T-helper 2 cell treated with Interferon-gamma antibody and Interleukin-4, amounts not matched to agents 5 μg/mL and 100 μg/mL, for 36 hours (primary cell): ENCODE data around the gene ZNF789.

ENCODE experiments used
- DNase-seq: peaks from one replicate; pipeline ENCODE4 v3.0.0; 2021; ENCODE audit warnings: low spot score
- H3K27ac Mint-ChIP-seq: one replicate; pipeline ENCODE4 v1.8.0; 2021; ENCODE audit warnings: mild to moderate bottlenecking, mixed read lengths
- H3K27me3 Mint-ChIP-seq: one replicate; pipeline ENCODE4 v1.8.0; 2021; ENCODE audit warnings: low read depth, mixed read lengths
- H3K36me3 Mint-ChIP-seq: one replicate; pipeline ENCODE4 v1.8.0; 2021; ENCODE audit warnings: low read depth, mixed read lengths
- H3K4me1 Mint-ChIP-seq: one replicate; pipeline ENCODE4 v1.8.0; 2021; ENCODE audit warnings: low read depth, mixed read lengths
- H3K4me3 Mint-ChIP-seq: one replicate; pipeline ENCODE4 v1.8.0; 2022; ENCODE audit warnings: mild to moderate bottlenecking, moderate library complexity, mixed read lengths
- H3K9me3 Mint-ChIP-seq: one replicate; pipeline ENCODE4 v1.8.0; 2021; ENCODE audit warnings: mixed read lengths

Gene ZNF789

GRCh38 chr7:99449326-99449725 is 23.4 kb upstream of the ZNF789 start:
- Mint-ChIP-seq H3K27ac (no peak overlapping the region), H3K4me3 (no peak overlapping the region), H3K36me3 (peaks cover 46% of the 10 kb centered on the region), H3K9me3 (no peaks in the 10 kb centered on the region), H3K4me1 (peaks cover 5% of the 10 kb centered on the region), H3K27me3 (no peaks in the 10 kb centered on the region)
- DNase-seq, result no peak

GRCh38 chr7:99451936-99452335 is 20.8 kb upstream of the ZNF789 start:
- Mint-ChIP-seq H3K4me3 (no peak overlapping the region), H3K9me3 (no peaks in the 10 kb centered on the region), H3K27me3 (no peaks in the 10 kb centered on the region), H3K4me1 (peaks cover 3% of the 10 kb centered on the region), H3K27ac (no peak overlapping the region), H3K36me3 (peaks cover 39% of the 10 kb centered on the region)
- no peak for DNase-seq

GRCh38 chr7:99452541-99452940 is 20.1 kb upstream of the ZNF789 start:
- Mint-ChIP-seq H3K9me3 (no peaks in the 10 kb centered on the region), H3K4me3 (no peak overlapping the region), H3K36me3 (peaks cover 41% of the 10 kb centered on the region), H3K4me1 (peaks cover 3% of the 10 kb centered on the region), H3K27ac (no peak overlapping the region), H3K27me3 (no peaks in the 10 kb centered on the region)
- DNase-seq, result no peak

- DNase-seq, result no peak
- Mint-ChIP-seq H3K27ac (no peak overlapping the region), H3K36me3 (peaks cover 40% of the 10 kb centered on the region), H3K9me3 (no peaks in the 10 kb centered on the region), H3K27me3 (no peaks in the 10 kb centered on the region), H3K4me3 (no peak overlapping the region), H3K4me1 (peaks cover 3% of the 10 kb centered on the region)
Observed at GRCh38 chr7:99453105-99453504, 19.6 kb upstream of the ZNF789 start.

- no peak overlapping the region for H3K27ac Mint-ChIP-seq
- H3K4me1 Mint-ChIP-seq, result peaks cover 8% of the 10 kb centered on the region
- no peaks in the 10 kb centered on the region for H3K27me3 Mint-ChIP-seq
- H3K9me3 Mint-ChIP-seq, result no peaks in the 10 kb centered on the region
- H3K4me3 Mint-ChIP-seq, result no peak overlapping the region
- peaks cover 52% of the 10 kb centered on the region for H3K36me3 Mint-ChIP-seq
- DNase-seq, result no peak
Observed at GRCh38 chr7:99455874-99456273, 16.8 kb upstream of the ZNF789 start.

- DNase-seq, result no peak
- H3K27ac Mint-ChIP-seq, result no peak overlapping the region
- peaks cover 49% of the 10 kb centered on the region for H3K36me3 Mint-ChIP-seq
- peaks cover 5% of the 10 kb centered on the region for H3K4me1 Mint-ChIP-seq
- no peak overlapping the region for H3K4me3 Mint-ChIP-seq
- no peaks in the 10 kb centered on the region for H3K9me3 Mint-ChIP-seq
- H3K27me3 Mint-ChIP-seq, result no peaks in the 10 kb centered on the region
Observed at GRCh38 chr7:99456288-99456687, 16.4 kb upstream of the ZNF789 start.

- DNase-seq, result no peak
- no peak overlapping the region for H3K4me3 Mint-ChIP-seq
- H3K4me1 Mint-ChIP-seq, result peaks cover 5% of the 10 kb centered on the region
- H3K36me3 Mint-ChIP-seq, result peaks cover 49% of the 10 kb centered on the region
- peak overlapping the region; percentile 26 for H3K27ac Mint-ChIP-seq
- no peaks in the 10 kb centered on the region for H3K27me3 Mint-ChIP-seq
- no peaks in the 10 kb centered on the region for H3K9me3 Mint-ChIP-seq
Observed at GRCh38 chr7:99457050-99457649, 15.5 kb upstream of the ZNF789 start.

- peaks cover 52% of the 10 kb centered on the region for H3K36me3 Mint-ChIP-seq
- no peak overlapping the region for H3K4me3 Mint-ChIP-seq
- no peak for DNase-seq
- no peak overlapping the region for H3K27ac Mint-ChIP-seq
- H3K27me3 Mint-ChIP-seq, result no peaks in the 10 kb centered on the region
- H3K9me3 Mint-ChIP-seq, result no peaks in the 10 kb centered on the region
- H3K4me1 Mint-ChIP-seq, result peaks cover 5% of the 10 kb centered on the region
Observed at GRCh38 chr7:99457650-99458493, 14.8 kb upstream of the ZNF789 start.

- Mint-ChIP-seq H3K36me3 (peaks cover 52% of the 10 kb centered on the region), H3K4me1 (peaks cover 8% of the 10 kb centered on the region), H3K4me3 (no peak overlapping the region), H3K9me3 (no peaks in the 10 kb centered on the region), H3K27me3 (no peaks in the 10 kb centered on the region), H3K27ac (no peak overlapping the region)
- no peak for DNase-seq
Observed at GRCh38 chr7:99459087-99459486, 13.6 kb upstream of the ZNF789 start.

- H3K4me3 Mint-ChIP-seq, result no peak overlapping the region
- no peak for DNase-seq
- H3K9me3 Mint-ChIP-seq, result no peaks in the 10 kb centered on the region
- peaks cover 14% of the 10 kb centered on the region for H3K4me1 Mint-ChIP-seq
- no peaks in the 10 kb centered on the region for H3K27me3 Mint-ChIP-seq
- H3K27ac Mint-ChIP-seq, result no peak overlapping the region
- peaks cover 54% of the 10 kb centered on the region for H3K36me3 Mint-ChIP-seq
Observed at GRCh38 chr7:99460651-99461050, 12.0 kb upstream of the ZNF789 start.

GRCh38 chr7:99461221-99461620 is 11.5 kb upstream of the ZNF789 start:
- H3K27ac Mint-ChIP-seq, result no peak overlapping the region
- no peak for DNase-seq
- H3K36me3 Mint-ChIP-seq, result peaks cover 58% of the 10 kb centered on the region
- peaks cover 16% of the 10 kb centered on the region for H3K4me1 Mint-ChIP-seq
- no peaks in the 10 kb centered on the region for H3K9me3 Mint-ChIP-seq
- no peaks in the 10 kb centered on the region for H3K27me3 Mint-ChIP-seq
- H3K4me3 Mint-ChIP-seq, result no peak overlapping the region

- no peak for DNase-seq
- Mint-ChIP-seq H3K4me1 (peaks cover 18% of the 10 kb centered on the region), H3K27me3 (no peaks in the 10 kb centered on the region), H3K9me3 (no peaks in the 10 kb centered on the region), H3K36me3 (peaks cover 27% of the 10 kb centered on the region), H3K4me3 (peak overlapping the region; percentile 88), H3K27ac (peak overlapping the region; percentile 93)
Observed at GRCh38 chr7:99465421-99465768, 7.3 kb upstream of the ZNF789 start.

- Mint-ChIP-seq H3K27me3 (no peaks in the 10 kb centered on the region), H3K4me3 (no peak overlapping the region), H3K9me3 (no peaks in the 10 kb centered on the region), H3K36me3 (peaks cover 22% of the 10 kb centered on the region), H3K4me1 (peaks cover 24% of the 10 kb centered on the region), H3K27ac (no peak overlapping the region)
- DNase-seq, result no peak
Observed at GRCh38 chr7:99468336-99468918, 4.3 kb upstream of the ZNF789 start.

- Mint-ChIP-seq H3K36me3 (peaks cover 16% of the 10 kb centered on the region), H3K27me3 (no peaks in the 10 kb centered on the region), H3K4me1 (peaks cover 24% of the 10 kb centered on the region), H3K9me3 (no peaks in the 10 kb centered on the region), H3K27ac (no peak overlapping the region), H3K4me3 (peak overlapping the region; percentile 29)
- DNase-seq, result no peak
Observed at GRCh38 chr7:99469381-99470065, 3.2 kb upstream of the ZNF789 start.
